ENCODE results near the gene UBE2E3.

GRCh38 chr2:181021199-181021789 lies 40.9 kb downstream of the UBE2E3 start:
- TF ChIP-seq GABPB1 (CRISPR knock-in tag; IDR thresholded peaks at IDR 0.05) (no peak), CTCF (IDR thresholded peaks at IDR 0.05) (no peak), PREB (CRISPR knock-in tag; IDR thresholded peaks at IDR 0.05; ENCODE audit: borderline replicate concordance) (no peak), ELF4 (CRISPR knock-in tag; IDR thresholded peaks at IDR 0.05; ENCODE audit: low read depth) (no peak), AFF4 (CRISPR knock-in tag; IDR thresholded peaks at IDR 0.05; ENCODE audit: borderline replicate concordance) (no peak)
